Pancreas (tissue), 10 donors: Measurements from ENCODE around the gene PRKCA. TPM values are rescaled to one million over a fixed set of nuclear protein-coding genes. Genes with fewer than 3 reads are reported as not detected.
"Not testable (repeated sequence)": the region's sequence is repeated elsewhere in the genome, so short reads cannot be mapped to it uniquely, and the experiment has no call there.

Experiments used
- ATAC-seq, 4 donors: fragments of 200-7000 bp; cut with Tn5 transposase; one replicate each; pipeline versions ENCODE4 v1.8.0 to v1.9.1; 2020; ENCODE audit warnings: mild to moderate bottlenecking in 4 of 4, moderate library complexity in 4 of 4
- DNase-seq, 6 donors: peaks; one replicate each; pipeline ENCODE4 v3.0.0-alpha.2; 2020
- FAIRE-seq: peaks from 2 replicates; lab custom pipeline; 2012; peaks lifted over from hg19 to GRCh38; lab: Jason Lieb, UNC
- H3K27ac ChIP-seq, 4 donors: fragments of 200-600 bp; sonication (generic); 1 replicate in 3 of 4; 2 replicates in 1 of 4; pipeline versions ENCODE4 v1.5.0 to v1.8.0; 2020
- H3K27me3 ChIP-seq, 4 donors: fragments of 200-600 bp; one replicate each; pipeline ENCODE4 v1.8.0; 2021
- H3K36me3 ChIP-seq, 3 donors: fragments of 200-600 bp; sonication (generic) in 1 of 3; one replicate each; pipeline versions ENCODE4 v1.5.0 to v1.8.0; 2020 to 2021
- H3K4me1 ChIP-seq, 3 donors: fragments of 200-600 bp; one replicate each; pipeline ENCODE4 v1.8.0; 2021
- H3K4me3 ChIP-seq, 4 donors: fragments of 200-600 bp; sonication (generic) in 2 of 4; one replicate each; pipeline versions ENCODE4 v1.5.0 to v1.8.0; 2020 to 2021
- H3K9me3 ChIP-seq, 4 donors: fragments of 200-600 bp; one replicate each; pipeline ENCODE4 v1.8.0; 2021
- CTCF ChIP-seq, 4 donors: fragments of 200-600 bp; sonication (generic) in 3 of 4; IDR thresholded peaks; one replicate each; pipeline versions ENCODE4 v1.5.0 to v1.8.0; 2021; ENCODE audit warnings: antibody characterized with exemption in 4 of 4
- WGBS, 2 donors: extraction: QIAGEN DNeasy Blood & Tissue Kit; methylation state at CpG; one replicate each; pipeline ENCODE4 v1.1.7; 2013; 5-methylcytosine and 5-hydroxymethylcytosine counted together
- intact Hi-C, 3 donors: fragments of 100-400 bp; cut with DNase I; formaldehyde crosslinking; loops; one replicate each; pipeline versions ENCODE4 v1.11.1 to v1.14.2; 2022
- polyA plus RNA-seq, 2 donors: library from polyadenylated mRNA; stranded (reverse); fragments of 200-250 nt; gene quantifications; one replicate each; pipeline ENCODE4 v1.2.3, GENCODE V29; 2013
- total RNA-seq, 6 donors: library from RNA; stranded (reverse); fragmentation: NEBNext Ultra II Directional in 4 of 6; extraction: Animal tissue kit (Norgen Biotek cat#: 25700) in 4 of 6; gene quantifications; one replicate each; pipeline versions ENCODE4 v1.2.1 to v1.2.4, GENCODE V29; 2021 to 2023
- donor health status: healthy with polysubstance abuse.
- donor health status: DM: no; HTN: no; CAD: no; lungs with moderate emphysema.
- donor health status: DM: no; HTN: no; CAD: no.
- donor health status: control.
- donor health status: control.
- donor health status: Bipolar disorder and iron deficiency.
- donor health status: DM: yes; HTN: yes; CAD: no.
- donor health status: DM: no; HTN: no; CAD: no.
- donor health status: DM: no; HTN: no; CAD: no.
- donor health status: DM: yes; HTN: yes; CAD: no.

PRKCA gene
- total and polyA plus RNA-seq, 8 donors: 3.5 to 22.3 (median 10.2) TPM

- WGBS, 2 donors: 94 to 100% methylated on average over 1 of the region's 1 CpG
- ATAC-seq (no peak), DNase-seq (no peak), FAIRE-seq (no peak)
- Histone ChIP-seq H3K4me3 (no peak overlapping the region), H3K27ac (no peak overlapping the region), H3K27me3 (no peaks in the 10 kb centered on the region), H3K9me3 (no peaks in the 10 kb centered on the region), H3K36me3 (no peaks in the 10 kb centered on the region), H3K4me1 (peaks cover 0 to 4% (median 0%) of the 10 kb centered on the region in 3 donors)
- intact Hi-C loops: no loop called here
- TF ChIP-seq CTCF (IDR thresholded peaks at IDR 0.05): no peak
Observed at GRCh38 chr17:66706851-66707450, 404.5 kb downstream of the PRKCA start.

- Histone ChIP-seq H3K4me3 (no peak overlapping the region), H3K9me3 (no peaks in the 10 kb centered on the region), H3K4me1 (peaks cover 0 to 10% (median 5%) of the 10 kb centered on the region in 3 donors), H3K36me3 (no peaks in the 10 kb centered on the region), H3K27me3 (no peaks in the 10 kb centered on the region), H3K27ac (peak overlapping the region in 3 of 4 donors; percentile 44 to 66 (median 58))
- DNase-seq: no peak
- TF ChIP-seq CTCF (IDR thresholded peaks at IDR 0.05): no peak
- ATAC-seq: peak in 3 of 4 donors; percentile 20 to 52 (median 43)
- no peak for FAIRE-seq
- WGBS, 2 donors: 35 to 39% methylated on average over 8 of the region's 8 CpGs
- intact Hi-C loops: loop anchor here in 1 of 3 donors (5.0 kb wide), 1 partner anchor 196 kb away; no protein-coding TSS in a partner anchor
Observed at GRCh38 chr17:66711401-66711800, 409.0 kb downstream of the PRKCA start.

- Histone ChIP-seq H3K4me1 (peaks cover 0 to 10% (median 5%) of the 10 kb centered on the region in 3 donors), H3K27ac (peak overlapping the region; percentile 44 to 66 (median 56)), H3K36me3 (no peaks in the 10 kb centered on the region), H3K9me3 (no peaks in the 10 kb centered on the region), H3K27me3 (no peaks in the 10 kb centered on the region), H3K4me3 (no peak overlapping the region)
- FAIRE-seq: no peak
- peak; percentile 91 to 96 (median 93) for ATAC-seq
- DNase-seq: peak in 4 of 6 donors; percentile 69 to 88 (median 82)
- no peak for TF ChIP-seq CTCF (IDR thresholded peaks at IDR 0.05)
- intact Hi-C loops: loop anchor here in 1 of 3 donors (5.0 kb wide), 1 partner anchor 195 kb away; no protein-coding TSS in a partner anchor
- 33 to 35% methylated on average over 2 of the region's 2 CpGs for WGBS, 2 donors
Observed at GRCh38 chr17:66711881-66712321, 409.5 kb downstream of the PRKCA start.

GRCh38 chr17:66712453-66712852, 410.0 kb downstream of the PRKCA start:
- Histone ChIP-seq H3K9me3 (no peaks in the 10 kb centered on the region), H3K27ac (peak overlapping the region; percentile 44 to 66 (median 56)), H3K4me1 (peaks cover 4 to 10% (median 5%) of the 10 kb centered on the region in 3 donors), H3K27me3 (no peaks in the 10 kb centered on the region), H3K4me3 (no peak overlapping the region), H3K36me3 (no peaks in the 10 kb centered on the region)
- ATAC-seq (no peak), FAIRE-seq (no peak), DNase-seq (no peak)
- WGBS, 2 donors: 71 to 81% methylated on average over 3 of the region's 3 CpGs
- TF ChIP-seq CTCF (IDR thresholded peaks at IDR 0.05): no peak
- intact Hi-C loops: loop anchor here in 1 of 3 donors (5.0 kb wide), 1 partner anchor 195 kb away; no protein-coding TSS in a partner anchor

GRCh38 chr17:66713021-66713532, 410.7 kb downstream of the PRKCA start:
- not testable (repeated sequence) for H3K36me3 ChIP-seq, H3K9me3 ChIP-seq, H3K27ac ChIP-seq, H3K27me3 ChIP-seq, DNase-seq, ATAC-seq, FAIRE-seq, H3K4me3 ChIP-seq
- WGBS, 2 donors: 93 to 95% methylated on average over 13 of the region's 13 CpGs
- H3K4me1 ChIP-seq: peaks cover 6 to 10% (median 8%) of the 10 kb centered on the region in 3 donors
- intact Hi-C loops: loop anchor here in 1 of 3 donors (5.0 kb wide), 1 partner anchor 194 kb away; no protein-coding TSS in a partner anchor
